ENCODE measurements around the gene FILIP1.

DNA sequence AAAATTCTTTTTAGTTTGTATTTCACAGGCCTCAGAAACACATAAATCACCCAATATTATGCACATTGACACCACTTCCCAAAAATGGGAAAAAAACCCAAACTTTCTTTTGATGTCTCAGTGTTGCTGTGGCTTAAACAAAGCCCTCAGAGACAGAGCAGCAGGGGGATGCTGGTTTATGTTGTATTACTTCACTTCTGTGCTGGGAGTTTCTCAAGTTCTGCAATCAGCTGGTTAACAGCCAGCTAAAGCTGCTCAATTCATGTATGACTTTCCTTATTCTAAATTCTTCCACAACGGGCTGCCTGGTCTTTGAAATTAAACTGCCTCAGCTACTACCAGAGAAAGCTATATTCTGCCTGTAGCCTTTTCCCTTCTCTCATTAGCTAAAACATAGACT is 5.6 kb downstream of the FILIP1 start:
- TF ChIP-seq, protein P1, sequence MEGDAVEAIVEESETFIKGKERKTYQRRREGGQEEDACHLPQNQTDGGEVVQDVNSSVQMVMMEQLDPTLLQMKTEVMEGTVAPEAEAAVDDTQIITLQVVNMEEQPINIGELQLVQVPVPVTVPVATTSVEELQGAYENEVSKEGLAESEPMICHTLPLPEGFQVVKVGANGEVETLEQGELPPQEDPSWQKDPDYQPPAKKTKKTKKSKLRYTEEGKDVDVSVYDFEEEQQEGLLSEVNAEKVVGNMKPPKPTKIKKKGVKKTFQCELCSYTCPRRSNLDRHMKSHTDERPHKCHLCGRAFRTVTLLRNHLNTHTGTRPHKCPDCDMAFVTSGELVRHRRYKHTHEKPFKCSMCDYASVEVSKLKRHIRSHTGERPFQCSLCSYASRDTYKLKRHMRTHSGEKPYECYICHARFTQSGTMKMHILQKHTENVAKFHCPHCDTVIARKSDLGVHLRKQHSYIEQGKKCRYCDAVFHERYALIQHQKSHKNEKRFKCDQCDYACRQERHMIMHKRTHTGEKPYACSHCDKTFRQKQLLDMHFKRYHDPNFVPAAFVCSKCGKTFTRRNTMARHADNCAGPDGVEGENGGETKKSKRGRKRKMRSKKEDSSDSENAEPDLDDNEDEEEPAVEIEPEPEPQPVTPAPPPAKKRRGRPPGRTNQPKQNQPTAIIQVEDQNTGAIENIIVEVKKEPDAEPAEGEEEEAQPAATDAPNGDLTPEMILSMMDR (IDR thresholded peaks at IDR 0.05): no peak
- TF ChIP-seq POLR2A (IDR thresholded peaks at IDR 0.05): no peak
- no peak for TF ChIP-seq EP300 (IDR thresholded peaks at IDR 0.05)
- TF ChIP-seq POLR2AphosphoS5 (IDR thresholded peaks at IDR 0.05): no peak

All from stomach (tissue), 4 donors.